ENCODE data around the gene BET1L. TPM values are rescaled to one million over a fixed set of nuclear protein-coding genes. Genes with fewer than 3 reads are reported as not detected.

The BET1L gene
- total RNA-seq, 1 experiment from 2014 or later, result 56.8 TPM

DNA sequence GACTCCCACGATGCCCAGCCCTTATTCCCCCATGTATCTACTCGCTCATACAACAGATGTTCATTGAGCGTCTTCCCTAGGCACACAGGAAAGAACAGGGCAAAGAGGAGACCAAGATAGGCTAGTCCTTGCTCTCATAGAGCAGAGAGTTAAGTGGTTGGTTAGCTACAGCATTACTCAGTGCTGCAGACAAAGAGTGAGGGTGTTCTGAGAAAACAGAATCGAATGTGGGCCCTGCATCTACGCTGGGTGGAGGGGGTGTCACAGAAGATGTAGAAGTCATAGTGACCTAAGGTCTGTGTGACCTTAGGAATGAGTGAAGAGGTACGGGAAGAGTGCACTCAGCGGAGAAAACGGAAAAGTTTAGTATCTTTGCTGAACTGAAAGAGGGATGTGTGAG, 41.9 kb upstream of the BET1L start:
- TF ChIP-seq, protein P1, sequence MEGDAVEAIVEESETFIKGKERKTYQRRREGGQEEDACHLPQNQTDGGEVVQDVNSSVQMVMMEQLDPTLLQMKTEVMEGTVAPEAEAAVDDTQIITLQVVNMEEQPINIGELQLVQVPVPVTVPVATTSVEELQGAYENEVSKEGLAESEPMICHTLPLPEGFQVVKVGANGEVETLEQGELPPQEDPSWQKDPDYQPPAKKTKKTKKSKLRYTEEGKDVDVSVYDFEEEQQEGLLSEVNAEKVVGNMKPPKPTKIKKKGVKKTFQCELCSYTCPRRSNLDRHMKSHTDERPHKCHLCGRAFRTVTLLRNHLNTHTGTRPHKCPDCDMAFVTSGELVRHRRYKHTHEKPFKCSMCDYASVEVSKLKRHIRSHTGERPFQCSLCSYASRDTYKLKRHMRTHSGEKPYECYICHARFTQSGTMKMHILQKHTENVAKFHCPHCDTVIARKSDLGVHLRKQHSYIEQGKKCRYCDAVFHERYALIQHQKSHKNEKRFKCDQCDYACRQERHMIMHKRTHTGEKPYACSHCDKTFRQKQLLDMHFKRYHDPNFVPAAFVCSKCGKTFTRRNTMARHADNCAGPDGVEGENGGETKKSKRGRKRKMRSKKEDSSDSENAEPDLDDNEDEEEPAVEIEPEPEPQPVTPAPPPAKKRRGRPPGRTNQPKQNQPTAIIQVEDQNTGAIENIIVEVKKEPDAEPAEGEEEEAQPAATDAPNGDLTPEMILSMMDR (IDR thresholded peaks at IDR 0.05; ENCODE audit: insufficient read depth in 1 of 2, low read depth in 1 of 2, low read length in 1 of 2, severe bottlenecking in 1 of 2, unreplicated experiment in 1 of 2), result no peak
- no peaks in the 10 kb centered on the region for H3K27me3 Mint-ChIP-seq (ENCODE audit: insufficient read depth, unreplicated experiment)
- peaks cover 82% of the 10 kb centered on the region for H3K36me3 Mint-ChIP-seq (ENCODE audit: insufficient read depth, unreplicated experiment)
- Histone ChIP-seq H3K36me3 (ENCODE audit: control insufficient read depth, insufficient read depth, low read length) (peaks cover 5% of the 10 kb centered on the region), H3K27me3 (replicated peaks; ENCODE audit: control insufficient read depth, insufficient read depth, low read length) (no peaks in the 10 kb centered on the region), H3K4me1 (no peaks in the 10 kb centered on the region), H3K9me3 (no peaks in the 10 kb centered on the region), H3K4me3 (ENCODE audit: low read depth, low read length) (no peak overlapping the region)
- ChIA-PET POLR2A (no interaction called here), CTCF (no interaction called here)
- no TSS peak for BruUV-seq (replicated peaks)
- no peaks in the 10 kb centered on the region for H3K4me1 Mint-ChIP-seq (ENCODE audit: low read depth, unreplicated experiment)
- H3K4me3 Mint-ChIP-seq (ENCODE audit: unreplicated experiment), result no peak overlapping the region
- intact Hi-C loops (cut with micrococcal nuclease; ENCODE audit: unreplicated experiment), result no loop called here
- no peak overlapping the region for H3K27ac Mint-ChIP-seq (ENCODE audit: unreplicated experiment)
- DNase-seq, result no peak
- no peaks in the 10 kb centered on the region for H3K9me3 Mint-ChIP-seq (ENCODE audit: unreplicated experiment)

GRCh38 chr11:244376-244775, 37.2 kb upstream of the BET1L start:
- H3K9me3 ChIP-seq, result no peaks in the 10 kb centered on the region
- intact Hi-C loops (cut with micrococcal nuclease; ENCODE audit: unreplicated experiment), result no loop called here
- no peaks in the 10 kb centered on the region for H3K4me1 ChIP-seq
- H3K9me3 Mint-ChIP-seq (ENCODE audit: unreplicated experiment), result no peaks in the 10 kb centered on the region
- ChIA-PET POLR2A (no interaction called here), CTCF (no interaction called here)
- no peak overlapping the region for H3K4me3 Mint-ChIP-seq (ENCODE audit: unreplicated experiment)
- no peak for DNase-seq
- H3K36me3 ChIP-seq (ENCODE audit: control insufficient read depth, insufficient read depth, low read length), result peaks cover 4% of the 10 kb centered on the region; the same call in 1 of the 2 replicates
- H3K4me1 Mint-ChIP-seq (ENCODE audit: low read depth, unreplicated experiment), result no peaks in the 10 kb centered on the region
- no peaks in the 10 kb centered on the region for H3K27me3 Mint-ChIP-seq (ENCODE audit: insufficient read depth, unreplicated experiment)
- no peak overlapping the region for H3K4me3 ChIP-seq (ENCODE audit: low read depth, low read length)
- TF ChIP-seq, protein P1 (IDR thresholded peaks at IDR 0.05; ENCODE audit: insufficient read depth in 1 of 2, low read depth in 1 of 2, low read length in 1 of 2, severe bottlenecking in 1 of 2, unreplicated experiment in 1 of 2), result no peak
- H3K27ac Mint-ChIP-seq (ENCODE audit: unreplicated experiment), result no peak overlapping the region
- no TSS peak for BruUV-seq (replicated peaks)
- peaks cover 81% of the 10 kb centered on the region for H3K36me3 Mint-ChIP-seq (ENCODE audit: insufficient read depth, unreplicated experiment)
- H3K27me3 ChIP-seq (replicated peaks; ENCODE audit: control insufficient read depth, insufficient read depth, low read length), result no peaks in the 10 kb centered on the region

DNA sequence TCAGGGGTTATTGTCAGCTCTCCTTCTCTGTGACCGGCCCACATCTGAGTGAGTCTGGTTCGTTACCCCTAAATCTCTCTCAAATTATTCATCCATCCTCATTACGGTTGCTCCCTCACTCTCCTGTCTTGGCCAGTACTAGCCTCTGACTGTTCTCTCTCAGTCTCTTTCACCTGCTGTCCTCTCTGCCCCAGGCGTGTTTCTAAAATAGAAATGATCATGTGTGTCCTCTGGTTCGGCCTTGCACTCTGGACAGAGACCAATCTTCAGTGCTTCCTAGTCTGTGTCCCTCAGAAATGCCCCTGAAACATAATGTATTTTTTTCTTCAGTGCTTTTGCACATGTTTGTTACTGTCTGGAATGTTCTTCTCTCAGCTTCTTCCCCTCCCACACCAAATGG, 34.4 kb upstream of the BET1L start:
- Histone ChIP-seq H3K4me1 (peaks cover 8% of the 10 kb centered on the region; the same call in 1 of the 2 replicates), H3K4me3 (ENCODE audit: low read depth, low read length) (no peak overlapping the region), H3K36me3 (ENCODE audit: control insufficient read depth, insufficient read depth, low read length) (peaks cover 2% of the 10 kb centered on the region; the same call in 1 of the 2 replicates), H3K9me3 (no peaks in the 10 kb centered on the region), H3K27me3 (replicated peaks; ENCODE audit: control insufficient read depth, insufficient read depth, low read length) (no peaks in the 10 kb centered on the region)
- Mint-ChIP-seq H3K27ac (ENCODE audit: unreplicated experiment) (no peak overlapping the region), H3K36me3 (ENCODE audit: insufficient read depth, unreplicated experiment) (peaks cover 74% of the 10 kb centered on the region), H3K27me3 (ENCODE audit: insufficient read depth, unreplicated experiment) (no peaks in the 10 kb centered on the region), H3K4me3 (ENCODE audit: unreplicated experiment) (no peak overlapping the region), H3K4me1 (ENCODE audit: low read depth, unreplicated experiment) (no peaks in the 10 kb centered on the region), H3K9me3 (ENCODE audit: unreplicated experiment) (no peaks in the 10 kb centered on the region)
- CTCF ChIA-PET, result no interaction called here
- BruUV-seq (replicated peaks), result no TSS peak
- intact Hi-C loops (cut with micrococcal nuclease; ENCODE audit: unreplicated experiment), result no loop called here
- TF ChIP-seq, protein P1 (IDR thresholded peaks at IDR 0.05; ENCODE audit: insufficient read depth in 1 of 2, low read depth in 1 of 2, low read length in 1 of 2, severe bottlenecking in 1 of 2, unreplicated experiment in 1 of 2), result no peak
- DNase-seq, result no peak
- POLR2A ChIA-PET, result interaction anchor here (0.5 kb wide), 1 partner anchor 10 kb away, joined by 3 read pairs; no protein-coding TSS in a partner anchor

Measured in Caco-2 (cell line).